ENCODE measurements around the gene TMEM116.
"Not testable (repeated sequence)": the region's sequence is repeated elsewhere in the genome, so short reads cannot be mapped to it uniquely, and the experiment has no call there.

TMEM116 gene

GRCh38 chr12:112009596-112009995 is 3.4 kb downstream of the TMEM116 start:
- DNase-seq (ENCODE audit: low read depth, low spot score), result not testable (repeated sequence)

GRCh38 chr12:112008918-112009317 is 4.0 kb downstream of the TMEM116 start:
- DNase-seq (ENCODE audit: low read depth, low spot score), result no peak

- DNase-seq (ENCODE audit: low read depth, low spot score), result no peak
Observed at GRCh38 chr12:112007945-112008344, 5.0 kb downstream of the TMEM116 start.

- DNase-seq (ENCODE audit: low read depth, low spot score), result no peak
Observed at GRCh38 chr12:112005419-112006395, 7.3 kb downstream of the TMEM116 start.

- DNase-seq (ENCODE audit: low read depth, low spot score), result no peak
Observed at GRCh38 chr12:112004041-112004440, 8.9 kb downstream of the TMEM116 start.

GRCh38 chr12:112001576-112001975 is 11.4 kb downstream of the TMEM116 start:
- DNase-seq (ENCODE audit: low read depth, low spot score), result no peak

- no peak for DNase-seq (ENCODE audit: low read depth, low spot score)
Observed at GRCh38 chr12:112000820-112001219, 12.1 kb downstream of the TMEM116 start.

GRCh38 chr12:111999129-111999528 is 13.8 kb downstream of the TMEM116 start:
- not testable (repeated sequence) for DNase-seq (ENCODE audit: low read depth, low spot score)

- no peak for DNase-seq (ENCODE audit: low read depth, low spot score)
Observed at GRCh38 chr12:111998015-111998414, 14.9 kb downstream of the TMEM116 start.

GRCh38 chr12:111997300-111997699 is 15.7 kb downstream of the TMEM116 start:
- DNase-seq (ENCODE audit: low read depth, low spot score), result no peak

- DNase-seq (ENCODE audit: low read depth, low spot score), result no peak
Observed at GRCh38 chr12:111995782-111996480, 17.0 kb downstream of the TMEM116 start.

GRCh38 chr12:111994211-111995111 is 18.5 kb downstream of the TMEM116 start:
- not testable (repeated sequence) for DNase-seq (ENCODE audit: low read depth, low spot score)

- no peak for DNase-seq (ENCODE audit: low read depth, low spot score)
Observed at GRCh38 chr12:111993292-111994150, 19.4 kb downstream of the TMEM116 start.

GRCh38 chr12:111992464-111992863 is 20.5 kb downstream of the TMEM116 start:
- DNase-seq (ENCODE audit: low read depth, low spot score), result no peak

GRCh38 chr12:111991946-111992345 is 21.0 kb downstream of the TMEM116 start:
- DNase-seq (ENCODE audit: low read depth, low spot score), result no peak

GRCh38 chr12:111991535-111991934 is 21.4 kb downstream of the TMEM116 start:
- no peak for DNase-seq (ENCODE audit: low read depth, low spot score)

GRCh38 chr12:111984820-111985219 is 28.1 kb downstream of the TMEM116 start:
- DNase-seq (ENCODE audit: low read depth, low spot score), result no peak

GRCh38 chr12:111981987-111982386 is 31.0 kb downstream of the TMEM116 start:
- DNase-seq (ENCODE audit: low read depth, low spot score), result no peak

GRCh38 chr12:111980598-111980997 is 32.4 kb downstream of the TMEM116 start:
- DNase-seq (ENCODE audit: low read depth, low spot score), result no peak

GRCh38 chr12:111978545-111978944 is 34.4 kb downstream of the TMEM116 start:
- no peak for DNase-seq (ENCODE audit: low read depth, low spot score)

- no peak for DNase-seq (ENCODE audit: low read depth, low spot score)
Observed at GRCh38 chr12:111976860-111977259, 36.1 kb downstream of the TMEM116 start.

Measured in iPS DF 19.7 (cell line).